A673 (cell line): ENCODE results near the gene SYTL3.

Source experiments
- CTCF ChIP-seq: fragments of 300-800, 200-600 bp; sonication (generic); conservative IDR thresholded peaks from 2 replicates; pipeline ENCODE4 v1.5.1; 2017; ENCODE audit warnings: low read depth, mild to moderate bottlenecking, antibody characterized with exemption, low read length, moderate library complexity, mixed read lengths
- EZH2 ChIP-seq: fragments of 200-600 bp; sonication (generic); IDR thresholded peaks from 2 replicates; pipeline ENCODE4 v1.6.1; 2017; ENCODE audit warnings: borderline replicate concordance, low read depth, mild to moderate bottlenecking, mixed read lengths, antibody characterized with exemption, low read length; ENCODE audit not compliant: poor library complexity, severe bottlenecking

- TF ChIP-seq EZH2 (no peak), CTCF (no peak)
These were observed 22.0 kb upstream of the SYTL3 start for GRCh38 chr6:158627940-158628211.
